Frontal cortex (tissue), 4 donors: ENCODE results near the gene GRIA4. TPM values are rescaled to one million over a fixed set of nuclear protein-coding genes. Genes with fewer than 3 reads are reported as not detected.

Experiments
- DNase-seq, 2 donors: peaks; one replicate each; pipeline ENCODE4 v3.0.0; 2012; ENCODE audit warnings: low spot score in 2 of 2
- FAIRE-seq: peaks from 2 replicates; lab custom pipeline; 2012; peaks lifted over from hg19 to GRCh38; lab: Jason Lieb, UNC
- total RNA-seq: library from RNA; depleted of rRNA; stranded (reverse); fragments of >200 nt; gene quantifications from one replicate; pipeline ENCODE4 v1.2.3, GENCODE V29; 2014
- donor health status: control.
- donor health status: control.
- donor health status: control.

GRIA4 gene
- total RNA-seq, 1 donor from 2014 or later = 63.2 TPM

GRCh38 chr11:105635466-105635865 lies 25.6 kb downstream of the GRIA4 start:
- DNase-seq = no peak
- FAIRE-seq = no peak

GRCh38 chr11:105636496-105636895 lies 26.6 kb downstream of the GRIA4 start:
- no peak for DNase-seq
- no peak for FAIRE-seq

GRCh38 chr11:105639527-105639926 lies 29.7 kb downstream of the GRIA4 start:
- no peak for DNase-seq
- FAIRE-seq = peak; percentile 80

- DNase-seq (no peak), FAIRE-seq (no peak)
Measured at GRCh38 chr11:105641433-105641832, 31.6 kb downstream of the GRIA4 start.

GRCh38 chr11:105642870-105643269 lies 33.0 kb downstream of the GRIA4 start:
- DNase-seq (no peak), FAIRE-seq (no peak)

GRCh38 chr11:105644839-105645573 lies 35.1 kb downstream of the GRIA4 start:
- DNase-seq (no peak), FAIRE-seq (no peak)

GRCh38 chr11:105647780-105648179 lies 37.9 kb downstream of the GRIA4 start:
- FAIRE-seq = no peak
- DNase-seq = no peak

GRCh38 chr11:105648762-105649161 lies 38.9 kb downstream of the GRIA4 start:
- no peak for FAIRE-seq

GRCh38 chr11:105665281-105665680 lies 55.4 kb downstream of the GRIA4 start:
- FAIRE-seq (no peak), DNase-seq (no peak)

More at GRCh38 chr11:105648762-105649161, 38.9 kb downstream of the GRIA4 start:
- DNase-seq = no peak

GRCh38 chr11:105667441-105667840 lies 57.6 kb downstream of the GRIA4 start:
- DNase-seq (no peak), FAIRE-seq (peak; percentile 42)

- FAIRE-seq (no peak), DNase-seq (no peak)
Measured at GRCh38 chr11:105670811-105671210, 60.9 kb downstream of the GRIA4 start.

GRCh38 chr11:105673089-105673488 lies 63.2 kb downstream of the GRIA4 start:
- FAIRE-seq = no peak

GRCh38 chr11:105689631-105690030 lies 79.8 kb downstream of the GRIA4 start:
- FAIRE-seq (no peak), DNase-seq (no peak)

More at GRCh38 chr11:105673089-105673488, 63.2 kb downstream of the GRIA4 start:
- no peak for DNase-seq

GRCh38 chr11:105690467-105690866 lies 80.6 kb downstream of the GRIA4 start:
- DNase-seq (no peak), FAIRE-seq (no peak)

- FAIRE-seq = no peak
- DNase-seq = no peak
Measured at GRCh38 chr11:105693075-105693759, 83.3 kb downstream of the GRIA4 start.

- FAIRE-seq (no peak), DNase-seq (no peak)
Measured at GRCh38 chr11:105696000-105696399, 86.1 kb downstream of the GRIA4 start.

GRCh38 chr11:105697291-105697690 lies 87.4 kb downstream of the GRIA4 start:
- FAIRE-seq (no peak), DNase-seq (no peak)

- FAIRE-seq (no peak), DNase-seq (no peak)
Measured at GRCh38 chr11:105699203-105699602, 89.3 kb downstream of the GRIA4 start.

- FAIRE-seq (no peak), DNase-seq (no peak)
Measured at GRCh38 chr11:105700271-105700670, 90.4 kb downstream of the GRIA4 start.

GRCh38 chr11:105701098-105701497 lies 91.2 kb downstream of the GRIA4 start:
- no peak for FAIRE-seq
- no peak for DNase-seq

GRCh38 chr11:105705786-105706530 lies 96.1 kb downstream of the GRIA4 start:
- FAIRE-seq (no peak), DNase-seq (no peak)
